K562 (cell line): ENCODE data around the gene RAB13. TPM values are rescaled to one million over a fixed set of nuclear protein-coding genes. Genes with fewer than 3 reads are reported as not detected.
"Not testable (repeated sequence)": the region's sequence is repeated elsewhere in the genome, so short reads cannot be mapped to it uniquely, and the experiment has no call there.

Experiments
- ATAC-seq: fragments of 200-7000 bp; cut with Tn5 transposase; 3 replicates; pipeline ENCODE4 v1.9.1; 2020; ENCODE audit warnings: moderate library complexity
- BruUV-seq: library from RNA; stranded (reverse); fragments of 400-500 nt; replicated peaks from 2 replicates; lab custom pipeline; 2021; lab: Mats Ljungman, UMichigan
- CTCF ChIA-PET: fragments of 300-600 bp; formaldehyde crosslinking; extraction: SDS; loops from one replicate; lab custom pipeline; 2021; ENCODE audit warnings: low intra/inter-chr PET ratio; lab: Yijun Ruan, JAX
- POLR2A ChIA-PET: fragments of 300-600, 350-650 bp; sonication (Branson Sonifier 250); formaldehyde crosslinking; extraction: SDS; loops from one replicate; lab custom pipeline; 2021; ENCODE audit warnings: antibody characterized with exemption, inconsistent platforms; lab: Yijun Ruan, JAX
- DNase-seq, 4 experiments: peaks; one replicate each; pipeline versions ENCODE4 v3.0.0 to v3.0.0-alpha.2; 2011 to 2018; ENCODE audit warnings: low spot score in 3 of 4, mixed read lengths in 3 of 4; ENCODE audit errors: extremely low read depth in 1 of 4
- FAIRE-seq: peaks from 2 replicates; lab custom pipeline; 2011; peaks lifted over from hg19 to GRCh38; lab: Jason Lieb, UNC
- H2AFZ ChIP-seq: 2 replicates; pipeline ENCODE4 v1.6.0; 2011; ENCODE audit warnings: low read depth, low read length, control low read depth, inconsistent platforms
- H3K27ac ChIP-seq: fragments of 200-600 bp; 3 replicates; pipeline ENCODE4 v1.8.0; 2011; ENCODE audit warnings: low read depth, mild to moderate bottlenecking, control low read depth, inconsistent platforms, low read length, moderate library complexity, mixed read lengths; ENCODE audit errors: extremely low read depth
- H3K27me3 ChIP-seq, 2 experiments: fragments of 300-600 bp in 1 of 2; 2 replicates in 1 of 2; 3 replicates in 1 of 2; pipeline versions ENCODE4 v1.6.0 to v1.8.0; 2011; ENCODE audit warnings: inconsistent platforms in 2 of 2, low read length in 2 of 2, mild to moderate bottlenecking in 1 of 2, mixed read lengths in 1 of 2, moderate library complexity in 1 of 2; ENCODE audit not compliant: control insufficient read depth in 2 of 2, insufficient read depth in 2 of 2
- H3K36me3 ChIP-seq: fragments of 300-600 bp; 3 replicates; pipeline ENCODE4 v1.8.0; 2011; ENCODE audit warnings: mild to moderate bottlenecking, low read length, inconsistent platforms; ENCODE audit not compliant: control insufficient read depth, insufficient read depth
- H3K4me1 ChIP-seq, 2 experiments: fragments of 200-600 bp in 1 of 2; replicated peaks in 1 of 2; 2 replicates in 1 of 2; 3 replicates in 1 of 2; pipeline versions ENCODE4 v1.5.1 to v1.8.0; 2011; ENCODE audit warnings: inconsistent platforms in 2 of 2, low read length in 2 of 2, mild to moderate bottlenecking in 1 of 2, mixed read lengths in 1 of 2, moderate library complexity in 1 of 2; ENCODE audit not compliant: control insufficient read depth in 2 of 2, insufficient read depth in 2 of 2
- H3K4me2 ChIP-seq: 2 replicates; pipeline ENCODE4 v1.6.1; 2011; ENCODE audit warnings: low read length, control low read depth, inconsistent platforms, mixed read lengths; ENCODE audit not compliant: insufficient read depth
- H3K4me3 ChIP-seq: fragments of 200-600 bp; sonication (generic), shearing (Covaris generic); 2 replicates; pipeline ENCODE4 v1.5.1; 2016; ENCODE audit warnings: control low read depth, inconsistent platforms
- H3K79me2 ChIP-seq: fragments of 200-600 bp; 3 replicates; pipeline ENCODE4 v1.8.0; 2011; ENCODE audit warnings: low read length, inconsistent platforms; ENCODE audit not compliant: control insufficient read depth, insufficient read depth
- H3K9ac ChIP-seq, 2 experiments: 2 replicates each; pipeline versions ENCODE4 v1.6.0 to v1.6.1; 2011; ENCODE audit warnings: low read depth in 2 of 2, low read length in 2 of 2, control low read depth in 1 of 2, inconsistent platforms in 1 of 2, mild to moderate bottlenecking in 1 of 2, mixed read lengths in 1 of 2; ENCODE audit not compliant: insufficient read depth in 1 of 2
- H3K9me1 ChIP-seq: one replicate; pipeline ENCODE4 v1.6.0; 2011; ENCODE audit warnings: inconsistent platforms, mild to moderate bottlenecking, low read length, moderate library complexity; ENCODE audit not compliant: control insufficient read depth, insufficient read depth
- H3K9me3 ChIP-seq: replicated peaks from 2 replicates; pipeline ENCODE4 v1.5.1; 2011; ENCODE audit warnings: low read depth, low read length, inconsistent platforms; ENCODE audit not compliant: control insufficient read depth, insufficient read depth
- H4K20me1 ChIP-seq: replicated peaks from 2 replicates; pipeline ENCODE4 v1.6.1; 2011; ENCODE audit warnings: low read length, inconsistent platforms, mixed read lengths; ENCODE audit not compliant: control insufficient read depth, insufficient read depth
- PBX2 ChIP-seq, 2 experiments: IDR thresholded peaks in 1 of 2; conservative IDR thresholded peaks in 1 of 2; 2 replicates each; pipeline ENCODE4 v1.6.1; 2016; ENCODE audit warnings: low read depth in 2 of 2, mild to moderate bottlenecking in 1 of 2, missing compliant biosample characterization in 1 of 2, missing genetic modification characterization in 1 of 2, moderate library complexity in 1 of 2
- SMAD4 ChIP-seq: fragments of 250-450 bp; sonication (Bioruptor Pico); conservative IDR thresholded peaks from 2 replicates; pipeline ENCODE4 v1.8.0; 2021; ENCODE audit warnings: inconsistent platforms, mild to moderate bottlenecking, moderate library complexity
- SPI1 ChIP-seq: IDR thresholded peaks from 2 replicates; pipeline ENCODE4 v1.6.1; 2011; ENCODE audit warnings: low read depth, low read length, control low read depth, borderline replicate concordance
- ZNF134 ChIP-seq: fragments of 250-450 bp; sonication (Bioruptor Pico); conservative IDR thresholded peaks from 2 replicates; pipeline ENCODE4 v1.4.0; 2020
- WGBS: fragments of 100-300 bp; shearing (Covaris generic); methylation state at CpG from one replicate; pipeline ENCODE4 v1.1.6; 2016; ENCODE audit warnings: low coverage, mixed read lengths; ENCODE audit not compliant: insufficient coverage; ENCODE audit errors: missing lambda C conversion rate; 5-methylcytosine and 5-hydroxymethylcytosine counted together
- in situ Hi-C: fragments of 300-500 bp; cut with MboI; formaldehyde crosslinking; loops from 4 replicates; pipeline ENCODE4 v1.15.0; 2018; ENCODE audit warnings: inconsistent platforms, mixed read lengths
- intact Hi-C: fragments of 100-400 bp; cut with micrococcal nuclease; formaldehyde crosslinking; loops from 2 replicates; pipeline ENCODE4 v1.14.2; 2022
- polyA plus RNA-seq, 8 experiments: library from polyadenylated mRNA; depleted of rRNA in 4 of 8; stranded (reverse) in 5 of 8; unstranded in 3 of 8; fragments of >200 nt; fragmentation: Nextera tagmentation in 2 of 8; fragmentation: Illumina TruSeq in 1 of 8; extraction: Ambion mirVana in 2 of 8; extraction: Trizol in 1 of 8; gene quantifications; 2 replicates each; pipeline versions ENCODE4 v1.2.1 to v1.2.3, GENCODE V29; 2011 to 2014; ENCODE audit warnings: inconsistent platforms in 1 of 8, missing spikeins in 1 of 8
- total RNA-seq, 7 experiments: library from RNA; depleted of rRNA in 6 of 7; stranded (reverse); fragments of >200 nt in 6 of 7; fragmentation: Illumina TruSeq in 2 of 7; extraction: Trizol in 2 of 7; gene quantifications; 2 replicates each; pipeline versions ENCODE4 v1.2.1 to v1.2.3, GENCODE V29; 2011 to 2021; ENCODE audit warnings: low replicate concordance in 1 of 7

RAB13 gene
- total and polyA plus RNA-seq, 9 of the 15 experiments (the other 6 are each of a cell fraction or from before 2014, with no cell fraction given), result 22.3 to 100 (median 39.8) TPM

DNA sequence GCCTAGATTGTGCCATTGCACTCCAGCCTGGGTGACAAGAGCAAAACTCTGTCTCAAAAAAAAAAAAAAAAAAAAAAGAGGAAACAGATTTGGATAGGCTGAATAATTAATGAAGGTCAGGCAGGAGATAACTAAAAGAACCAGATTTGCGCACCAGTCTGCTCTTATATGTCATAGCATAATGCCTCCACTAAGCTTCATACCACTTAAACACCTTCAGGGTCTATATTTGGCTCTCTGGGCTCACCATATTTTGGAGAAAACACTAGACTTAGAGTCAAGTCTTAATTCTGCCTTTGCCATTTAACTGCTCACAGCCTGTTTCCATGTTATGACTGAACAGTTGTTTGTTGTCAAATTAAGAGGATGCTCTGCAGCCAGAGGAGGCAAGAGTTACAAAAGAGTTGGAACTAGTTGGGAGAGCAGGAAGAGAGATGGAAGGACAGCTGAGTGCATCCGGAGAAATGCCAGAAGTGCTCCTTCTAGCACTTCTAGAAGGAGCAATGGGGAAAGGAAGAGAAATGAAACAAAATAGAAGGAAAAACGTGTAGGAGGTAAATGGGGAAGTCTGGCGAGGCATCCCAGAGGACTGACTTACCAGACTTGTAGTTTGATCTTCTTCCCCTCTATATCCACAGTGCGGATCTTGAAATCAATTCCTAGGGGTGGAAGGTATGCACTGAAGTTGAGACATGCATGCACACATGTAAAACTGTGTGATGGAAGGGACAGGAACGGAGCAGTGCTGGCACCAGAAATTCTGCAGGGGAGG is 1.8 kb downstream of the RAB13 start:
- TF ChIP-seq SPI1, result 0 out of 2 replicates have a peak, but pooled peaks have one; percentile 31
- no peak for TF ChIP-seq SMAD4
- no peak for TF ChIP-seq PBX2 (CRISPR knock-in tag; IDR thresholded peaks at IDR 0.05; ENCODE audit: low read depth)
- no peak for TF ChIP-seq PBX2 (tag; conservative IDR thresholded peaks at IDR 0.05; ENCODE audit: low read depth)
- no peak for TF ChIP-seq ZNF134 (CRISPR knock-in tag)
- intact Hi-C loops (loop anchor here (10.0 kb wide), 1 partner anchor 630 kb away; the partner anchor contains the start of gene S100A9), in situ Hi-C loops (loop anchor here (10.0 kb wide), 1 partner anchor 480 kb away; no protein-coding TSS in a partner anchor)
- ATAC-seq, result no peak
- Histone ChIP-seq H3K79me2 (peaks cover 15% of the 10 kb centered on the region), H3K4me1 (peaks cover 5 to 15% of the 10 kb centered on the region in 2 experiments; a peak in 4 of 5 replicates), H3K9me1 (no peaks in the 10 kb centered on the region), H3K9ac (peak overlapping the region in 1 of 2 experiments; percentile 89; a peak in 3 of 4 replicates), H3K9me3 (no peaks in the 10 kb centered on the region), H3K36me3 (peaks cover 21% of the 10 kb centered on the region; the same call in 2 of the 3 replicates), H3K27ac (no peak overlapping the region; the same call in 2 of the 3 replicates), H3K4me3 (peak overlapping the region; percentile 55; the same call in 1 of the 2 replicates), H3K27me3 (no peaks in the 10 kb centered on the region), H4K20me1 (no peaks in the 10 kb centered on the region), H3K4me2 (peak overlapping the region; percentile 94), H2AFZ (no peak overlapping the region)
- ChIA-PET POLR2A (interaction anchor here (0.6 to 1.8 kb wide), 3 partner anchors 10 to 120 kb away, joined by 3 to 6 read pairs (median 5); partner anchors contain the start of gene DENND4B), CTCF (no interaction called here)
- no peak for FAIRE-seq
- 52% methylated on average over 6 of the region's 6 CpGs for WGBS
- no peak for DNase-seq
- no TSS peak for BruUV-seq

DNA sequence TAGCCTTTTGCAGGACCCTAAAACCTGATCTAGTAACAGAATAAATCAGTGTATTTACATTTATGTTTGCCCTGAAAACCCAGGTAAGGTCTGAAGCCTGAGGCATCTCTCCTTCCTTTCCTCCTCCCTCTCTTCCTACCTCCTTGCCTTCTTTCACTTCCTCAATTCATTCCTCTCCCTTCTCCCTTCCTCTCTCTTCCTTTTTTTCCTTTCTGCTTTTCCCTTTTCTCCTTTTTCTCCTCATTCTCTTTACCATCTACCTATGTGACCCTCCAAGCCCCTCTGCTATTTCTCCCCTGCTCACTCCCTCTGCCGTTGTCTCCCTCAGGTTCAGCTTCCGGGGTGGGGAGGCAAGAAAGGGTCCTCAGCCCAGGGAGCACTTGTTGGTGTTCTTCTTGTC is 4.4 kb downstream of the RAB13 start:
- H3K9me3 ChIP-seq, FAIRE-seq, H3K4me2 ChIP-seq, H3K27ac ChIP-seq, H3K9ac ChIP-seq, DNase-seq, H3K4me3 ChIP-seq, H3K27me3 ChIP-seq, H4K20me1 ChIP-seq, H2AFZ ChIP-seq, H3K9me1 ChIP-seq, ATAC-seq, CTCF ChIA-PET: not testable (repeated sequence)
- TSS peak; percentile 85 for BruUV-seq
- Histone ChIP-seq H3K4me1 (peaks cover 11 to 24% of the 10 kb centered on the region in 2 experiments; a peak in 4 of 5 replicates), H3K79me2 (peaks cover 39% of the 10 kb centered on the region), H3K36me3 (peaks cover 21% of the 10 kb centered on the region; the same call in 2 of the 3 replicates)
- intact Hi-C loops (loop anchor here (10.0 kb wide), 1 partner anchor 627 kb away; the partner anchor contains the start of gene S100A9), in situ Hi-C loops (loop anchor here (10.0 kb wide), 1 partner anchor 477 kb away; no protein-coding TSS in a partner anchor)
- POLR2A ChIA-PET, result interaction anchor here (1.2 to 1.4 kb wide), 2 partner anchors 9 kb away, joined by 3 to 9 read pairs; partner anchors contain the start of gene RPS27
- WGBS, result 90% methylated on average over 2 of the region's 2 CpGs
